ENCODE results near the gene TRPT1. TPM values are rescaled to one million over a fixed set of nuclear protein-coding genes. Genes with fewer than 3 reads are reported as not detected.

Gene TRPT1
- total and polyA plus RNA-seq, 7 donors: 49.6 to 131 (median 96.1) TPM

- WGBS, 3 donors: 75 to 84% (median 82%) methylated on average over 6 of the region's 6 CpGs
- H3K27me3 ChIP-seq (ENCODE audit: insufficient read depth in 3 of 3, low read length in 2 of 3): no peaks in the 10 kb centered on the region
- no peaks in the 10 kb centered on the region for H3K9me3 ChIP-seq
- no peak overlapping the region for H3K4me3 ChIP-seq
- no peak for TF ChIP-seq CTCF (IDR thresholded peaks at IDR 0.05)
- intact Hi-C loops (cut with DNase I): no loop called here
- no peak overlapping the region for H3K27ac ChIP-seq
- no peak for DNase-seq
- no peak for ATAC-seq
- peaks cover 0 to 32% of the 10 kb centered on the region in 2 donors for H3K36me3 ChIP-seq (ENCODE audit: insufficient read depth in 1 of 2, low read depth in 1 of 2)
- H3K4me1 ChIP-seq: no peaks in the 10 kb centered on the region
Observed at GRCh38 chr11:64216879-64217278, 9.1 kb downstream of the TRPT1 start.

DNA sequence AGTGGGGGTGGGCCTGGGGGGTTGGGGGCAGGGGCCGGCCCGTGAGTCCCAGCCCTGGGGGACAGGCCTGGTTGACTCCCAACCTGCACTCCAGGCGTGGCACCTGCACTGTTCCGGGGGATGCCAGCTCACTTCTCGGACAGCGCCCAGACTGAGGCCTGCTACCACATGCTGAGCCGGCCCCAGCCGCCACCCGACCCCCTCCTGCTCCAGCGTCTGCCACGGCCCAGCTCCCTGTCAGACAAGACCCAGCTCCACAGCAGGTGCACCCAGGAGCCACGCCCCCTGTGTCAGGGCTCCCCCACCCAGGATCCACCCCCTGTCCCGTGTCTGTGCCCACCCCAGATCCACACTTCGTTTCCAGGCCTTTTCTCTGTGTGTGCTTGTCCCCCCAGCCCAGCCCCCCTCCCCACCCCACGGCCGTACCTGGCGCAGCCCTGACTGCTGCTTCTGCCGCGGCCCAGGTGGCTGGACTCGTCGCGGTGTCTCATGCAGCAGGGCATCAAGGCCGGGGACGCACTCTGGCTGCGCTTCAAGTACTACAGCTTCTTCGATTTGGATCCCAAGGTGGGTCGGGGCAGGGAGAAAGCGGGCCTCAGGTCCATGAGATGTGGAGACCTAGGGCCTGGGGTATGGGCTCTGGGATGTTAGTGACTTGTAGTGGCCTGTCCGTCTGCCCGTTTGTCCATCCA is 14.7 kb downstream of the TRPT1 start:
- Histone ChIP-seq H3K36me3 (ENCODE audit: insufficient read depth in 1 of 2, low read depth in 1 of 2) (peaks cover 0 to 31% of the 10 kb centered on the region in 2 donors), H3K9me3 (no peaks in the 10 kb centered on the region), H3K4me1 (no peaks in the 10 kb centered on the region), H3K27ac (no peak overlapping the region), H3K4me3 (no peak overlapping the region), H3K27me3 (ENCODE audit: insufficient read depth in 3 of 3, low read length in 2 of 3) (no peaks in the 10 kb centered on the region)
- DNase-seq (no peak), ATAC-seq (no peak)
- WGBS, 3 donors: 84 to 91% (median 87%) methylated on average over 27 to 30 of the region's 30 CpGs
- TF ChIP-seq CTCF (IDR thresholded peaks at IDR 0.05): no peak
- intact Hi-C loops (cut with DNase I): no loop called here

- intact Hi-C loops (cut with DNase I): no loop called here
- ATAC-seq: no peak
- no peak for TF ChIP-seq CTCF (IDR thresholded peaks at IDR 0.05)
- Histone ChIP-seq H3K36me3 (ENCODE audit: insufficient read depth in 1 of 2, low read depth in 1 of 2) (peaks cover 0 to 36% of the 10 kb centered on the region in 2 donors), H3K27ac (no peak overlapping the region), H3K27me3 (ENCODE audit: insufficient read depth in 3 of 3, low read length in 2 of 3) (no peaks in the 10 kb centered on the region), H3K4me3 (no peak overlapping the region), H3K9me3 (no peaks in the 10 kb centered on the region), H3K4me1 (no peaks in the 10 kb centered on the region)
- 90 to 94% (median 91%) methylated on average over 18 to 24 of the region's 24 CpGs for WGBS, 3 donors
- no peak for DNase-seq
Observed at GRCh38 chr11:64210301-64211020, 15.5 kb downstream of the TRPT1 start.

DNA sequence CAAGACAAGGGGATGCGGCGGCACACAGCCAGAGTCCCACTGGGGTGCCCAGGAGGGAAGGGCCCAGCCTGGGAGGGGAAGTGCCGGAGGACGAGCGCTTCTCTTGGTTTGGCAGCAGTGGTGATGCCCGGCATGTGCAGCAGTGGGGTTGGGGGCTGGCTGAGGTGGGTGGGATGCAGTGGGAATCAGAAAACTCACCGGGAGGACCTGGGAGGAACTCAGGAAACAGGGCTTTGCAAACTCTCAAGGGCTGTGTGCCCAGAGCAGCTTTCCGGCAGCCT is 16.5 kb downstream of the TRPT1 start:
- H3K4me3 ChIP-seq: no peak overlapping the region
- no peak for TF ChIP-seq CTCF (IDR thresholded peaks at IDR 0.05)
- no peaks in the 10 kb centered on the region for H3K9me3 ChIP-seq
- ATAC-seq (no peak), DNase-seq (no peak)
- H3K27me3 ChIP-seq (ENCODE audit: insufficient read depth in 3 of 3, low read length in 2 of 3): no peaks in the 10 kb centered on the region
- intact Hi-C loops (cut with DNase I): loop anchor here in 1 of 2 donors (5.0 kb wide), 1 partner anchor 93 kb away; the partner anchor contains the start of gene CATSPERZ
- peaks cover 0 to 43% of the 10 kb centered on the region in 2 donors for H3K36me3 ChIP-seq (ENCODE audit: insufficient read depth in 1 of 2, low read depth in 1 of 2)
- no peak overlapping the region for H3K27ac ChIP-seq
- H3K4me1 ChIP-seq: peaks cover 6% of the 10 kb centered on the region
- 80 to 88% (median 85%) methylated on average over 8 of the region's 8 CpGs for WGBS, 3 donors
